CD14-positive monocyte (primary cell): ENCODE data around the gene TRUB1. TPM values are rescaled to one million over a fixed set of nuclear protein-coding genes. Genes with fewer than 3 reads are reported as not detected.

Experiments
- DNase-seq, 3 donors: peaks; one replicate each; pipeline ENCODE4 v3.0.0-alpha.2; 2011 to 2022
- H2AFZ ChIP-seq: 2 replicates; pipeline ENCODE4 v1.6.0; 2012; ENCODE audit warnings: mild to moderate bottlenecking, low read depth, low read length, inconsistent platforms; ENCODE audit not compliant: insufficient read depth, poor library complexity, severe bottlenecking
- H3K27ac ChIP-seq, 2 donors: 1 replicate in 1 of 2; 2 replicates in 1 of 2; pipeline ENCODE4 v1.5.1; 2012 to 2013; ENCODE audit warnings: low read length in 2 of 2, control low read depth in 1 of 2, inconsistent platforms in 1 of 2, low read depth in 1 of 2, mild to moderate bottlenecking in 1 of 2
- H3K27me3 ChIP-seq, 2 donors: one replicate each; pipeline versions ENCODE4 v1.6.0 to v1.6.1; 2011 to 2013; ENCODE audit warnings: low read length in 2 of 2; ENCODE audit not compliant: control insufficient read depth in 2 of 2, insufficient read depth in 2 of 2
- H3K36me3 ChIP-seq, 2 donors: replicated peaks in 1 of 2; 1 replicate in 1 of 2; 2 replicates in 1 of 2; pipeline versions ENCODE4 v1.5.1 to v1.6.1; 2012 to 2013; ENCODE audit warnings: low read length in 2 of 2, control low read depth in 1 of 2, inconsistent platforms in 1 of 2, mild to moderate bottlenecking in 1 of 2; ENCODE audit not compliant: insufficient read depth in 2 of 2, control insufficient read depth in 1 of 2
- H3K4me1 ChIP-seq, 2 donors: 1 replicate in 1 of 2; 2 replicates in 1 of 2; pipeline versions ENCODE4 v1.5.1 to v1.6.1; 2012 to 2013; ENCODE audit warnings: low read length in 2 of 2, control low read depth in 1 of 2, inconsistent platforms in 1 of 2, mild to moderate bottlenecking in 1 of 2, moderate library complexity in 1 of 2; ENCODE audit not compliant: insufficient read depth in 2 of 2, control insufficient read depth in 1 of 2
- H3K4me2 ChIP-seq: replicated peaks from 2 replicates; pipeline ENCODE3; 2012; ENCODE audit warnings: low read length, moderate library complexity, mild to moderate bottlenecking; ENCODE audit not compliant: poor library complexity, severe bottlenecking; ENCODE audit errors: extremely low read depth
- H3K4me3 ChIP-seq, 3 experiments: fragments of 200-600 bp in 1 of 3; sonication (generic) in 1 of 3; replicated peaks in 1 of 3; 1 replicate in 2 of 3; 2 replicates in 1 of 3; pipeline ENCODE4 v1.5.1; 2011 to 2013; ENCODE audit warnings: low read length in 3 of 3, mild to moderate bottlenecking in 3 of 3, control low read depth in 2 of 3, low read depth in 2 of 3, inconsistent platforms in 1 of 3, moderate library complexity in 1 of 3
- H3K79me2 ChIP-seq: 2 replicates; pipeline ENCODE4 v1.6.0; 2012; ENCODE audit warnings: mild to moderate bottlenecking, control low read depth, inconsistent platforms, low read length, moderate library complexity; ENCODE audit not compliant: insufficient read depth
- H3K9ac ChIP-seq: 2 replicates; pipeline ENCODE4 v1.6.0; 2017; ENCODE audit warnings: low read length, mild to moderate bottlenecking; ENCODE audit not compliant: insufficient read depth, poor library complexity, severe bottlenecking
- H3K9me3 ChIP-seq, 2 donors: replicated peaks in 1 of 2; 1 replicate in 1 of 2; 2 replicates in 1 of 2; pipeline versions ENCODE4 v1.5.1 to v1.6.1; 2012 to 2013; ENCODE audit warnings: low read length in 2 of 2, control low read depth in 1 of 2; ENCODE audit not compliant: control insufficient read depth in 1 of 2, insufficient read depth in 1 of 2
- H4K20me1 ChIP-seq: 2 replicates; pipeline ENCODE4 v1.6.0; 2012; ENCODE audit warnings: mild to moderate bottlenecking, low read length, control low read depth, moderate library complexity; ENCODE audit not compliant: insufficient read depth
- H3K27ac Mint-ChIP-seq, 7 donors: one replicate each; pipeline ENCODE4 v1.8.0; 2020; ENCODE audit warnings: mild to moderate bottlenecking in 7 of 7, mixed read lengths in 7 of 7, moderate library complexity in 6 of 7, inconsistent platforms in 2 of 7
- H3K27me3 Mint-ChIP-seq, 3 donors: one replicate each; pipeline ENCODE4 v1.8.0; 2021 to 2022; ENCODE audit warnings: low read depth in 3 of 3, mild to moderate bottlenecking in 3 of 3, mixed read lengths in 3 of 3, moderate library complexity in 3 of 3, inconsistent platforms in 1 of 3
- H3K36me3 Mint-ChIP-seq, 2 donors: one replicate each; pipeline ENCODE4 v1.8.0; 2020; ENCODE audit warnings: mixed read lengths in 2 of 2, inconsistent platforms in 1 of 2, mild to moderate bottlenecking in 1 of 2
- H3K4me1 Mint-ChIP-seq: one replicate; pipeline ENCODE4 v1.8.0; 2020; ENCODE audit warnings: mild to moderate bottlenecking, mixed read lengths
- H3K4me3 Mint-ChIP-seq, 2 donors: one replicate each; pipeline ENCODE4 v1.8.0; 2020; ENCODE audit warnings: mild to moderate bottlenecking in 2 of 2, mixed read lengths in 2 of 2, moderate library complexity in 1 of 2
- H3K9me3 Mint-ChIP-seq, 7 donors: one replicate each; pipeline ENCODE4 v1.8.0; 2020 to 2022; ENCODE audit warnings: mixed read lengths in 7 of 7, mild to moderate bottlenecking in 6 of 7, moderate library complexity in 6 of 7, inconsistent platforms in 2 of 7
- WGBS: methylation state at CpG from one replicate; pipeline ENCODE4 v1.1.5; 2013; ENCODE audit warnings: missing lambda C conversion rate; ENCODE audit not compliant: insufficient coverage; 5-methylcytosine and 5-hydroxymethylcytosine counted together
- intact Hi-C, 2 donors: fragments of 100-400 bp; cut with micrococcal nuclease; formaldehyde crosslinking; loops; one replicate each; pipeline versions ENCODE4 v1.15.0 to v1.15.1; 2023
- polyA plus RNA-seq, 3 donors: library from polyadenylated mRNA; depleted of rRNA in 1 of 3; unstranded in 2 of 3; stranded (reverse) in 1 of 3; fragments of 300-500 nt in 2 of 3; fragments of >200 nt in 1 of 3; fragmentation: Illumina TruSeq in 2 of 3; gene quantifications; 1 replicate in 2 of 3; 2 replicates in 1 of 3; pipeline ENCODE4 v1.2.3, GENCODE V29; 2012 to 2021
- TF ChIP-seq, protein P1 (sequence below): fragments of 200-600 bp; IDR thresholded peaks from one replicate; pipeline ENCODE4 v1.8.0; 2022; ENCODE audit warnings: antibody characterized with exemption, mild to moderate bottlenecking

Gene TRUB1
- polyA plus RNA-seq, 3 donors = 3.0 to 5.0 (median 3.3) TPM

GRCh38 chr10:115024371-115024770, 86.4 kb downstream of the TRUB1 start:
- no peak overlapping the region for H3K27ac Mint-ChIP-seq
- Histone ChIP-seq H3K9me3 (no peaks in the 10 kb centered on the region), H3K4me1 (no peaks in the 10 kb centered on the region), H3K4me2 (no peak overlapping the region), H3K27ac (no peak overlapping the region), H3K36me3 (no peaks in the 10 kb centered on the region), H2AFZ (no peak overlapping the region), H4K20me1 (no peaks in the 10 kb centered on the region), H3K9ac (no peak overlapping the region), H3K27me3 (no peaks in the 10 kb centered on the region), H3K79me2 (no peaks in the 10 kb centered on the region), H3K4me3 (no peak overlapping the region)
- H3K27me3 Mint-ChIP-seq = peaks cover 0 to 2% (median 1%) of the 10 kb centered on the region in 3 donors
- peaks cover 0 to 4% (median 0%) of the 10 kb centered on the region in 7 donors for H3K9me3 Mint-ChIP-seq
- intact Hi-C loops = no loop called here
- H3K36me3 Mint-ChIP-seq = no peaks in the 10 kb centered on the region
- H3K4me3 Mint-ChIP-seq = no peak overlapping the region
- TF ChIP-seq, protein P1, sequence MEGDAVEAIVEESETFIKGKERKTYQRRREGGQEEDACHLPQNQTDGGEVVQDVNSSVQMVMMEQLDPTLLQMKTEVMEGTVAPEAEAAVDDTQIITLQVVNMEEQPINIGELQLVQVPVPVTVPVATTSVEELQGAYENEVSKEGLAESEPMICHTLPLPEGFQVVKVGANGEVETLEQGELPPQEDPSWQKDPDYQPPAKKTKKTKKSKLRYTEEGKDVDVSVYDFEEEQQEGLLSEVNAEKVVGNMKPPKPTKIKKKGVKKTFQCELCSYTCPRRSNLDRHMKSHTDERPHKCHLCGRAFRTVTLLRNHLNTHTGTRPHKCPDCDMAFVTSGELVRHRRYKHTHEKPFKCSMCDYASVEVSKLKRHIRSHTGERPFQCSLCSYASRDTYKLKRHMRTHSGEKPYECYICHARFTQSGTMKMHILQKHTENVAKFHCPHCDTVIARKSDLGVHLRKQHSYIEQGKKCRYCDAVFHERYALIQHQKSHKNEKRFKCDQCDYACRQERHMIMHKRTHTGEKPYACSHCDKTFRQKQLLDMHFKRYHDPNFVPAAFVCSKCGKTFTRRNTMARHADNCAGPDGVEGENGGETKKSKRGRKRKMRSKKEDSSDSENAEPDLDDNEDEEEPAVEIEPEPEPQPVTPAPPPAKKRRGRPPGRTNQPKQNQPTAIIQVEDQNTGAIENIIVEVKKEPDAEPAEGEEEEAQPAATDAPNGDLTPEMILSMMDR = no peak
- WGBS = 80% methylated on average over 1 of the region's 9 CpGs
- DNase-seq = no peak
- H3K4me1 Mint-ChIP-seq = no peaks in the 10 kb centered on the region

DNA sequence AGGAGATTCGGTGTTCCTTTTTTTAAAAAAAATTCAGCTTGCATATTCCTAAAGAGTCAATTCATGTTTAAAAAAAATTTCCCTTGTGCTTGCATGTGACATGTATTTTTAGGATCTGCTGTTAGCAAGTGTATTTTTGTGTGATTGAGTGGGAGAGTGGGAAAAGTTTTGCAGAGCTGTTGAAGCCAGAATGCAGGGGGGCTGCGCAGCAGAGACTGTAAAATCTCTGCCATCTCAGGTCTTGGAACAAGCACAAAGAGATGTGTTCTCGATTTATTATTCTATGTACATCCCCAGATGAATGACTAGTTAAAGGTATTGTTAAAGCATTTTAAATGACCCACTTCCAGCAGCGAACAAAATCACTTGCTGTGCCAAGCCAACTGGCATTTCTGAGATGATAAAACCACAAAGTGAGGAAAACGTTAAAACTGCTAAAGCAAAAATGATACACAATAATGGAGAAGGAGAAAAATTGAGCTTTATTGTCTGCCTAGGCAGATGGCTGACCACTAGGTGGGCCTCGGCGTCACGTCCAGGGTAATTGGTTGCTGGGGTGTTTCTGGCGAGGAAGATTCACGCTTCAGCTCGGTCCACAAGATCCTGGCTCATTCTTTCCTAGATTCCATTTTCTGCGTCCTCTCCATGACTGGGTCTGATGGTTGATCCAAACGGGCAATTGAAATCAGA, 88.2 kb downstream of the TRUB1 start:
- TF ChIP-seq, protein P1 = no peak
- 63% methylated on average over 3 of the region's 13 CpGs for WGBS
- Histone ChIP-seq H3K9ac (no peak overlapping the region), H3K27me3 (no peaks in the 10 kb centered on the region), H3K36me3 (no peaks in the 10 kb centered on the region), H3K4me3 (no peak overlapping the region), H3K27ac (no peak overlapping the region), H2AFZ (no peak overlapping the region), H3K79me2 (no peaks in the 10 kb centered on the region), H3K4me2 (no peak overlapping the region), H4K20me1 (no peaks in the 10 kb centered on the region), H3K4me1 (no peaks in the 10 kb centered on the region), H3K9me3 (no peaks in the 10 kb centered on the region)
- H3K9me3 Mint-ChIP-seq = peaks cover 0 to 4% (median 0%) of the 10 kb centered on the region in 7 donors
- no peaks in the 10 kb centered on the region for H3K36me3 Mint-ChIP-seq
- no peaks in the 10 kb centered on the region for H3K4me1 Mint-ChIP-seq
- intact Hi-C loops = no loop called here
- no peak overlapping the region for H3K4me3 Mint-ChIP-seq
- no peak overlapping the region for H3K27ac Mint-ChIP-seq
- H3K27me3 Mint-ChIP-seq = peaks cover 0 to 4% (median 0%) of the 10 kb centered on the region in 3 donors
- no peak for DNase-seq
